A673 (cell line): ENCODE measurements around the gene DGKA. TPM values are rescaled to one million over a fixed set of nuclear protein-coding genes. Genes with fewer than 3 reads are reported as not detected.
A peak's percentile ranks its signal among the peaks of the same experiment; 100 is the strongest.

Experiments
- BruUV-seq: library from RNA; stranded (reverse); fragments of 400-500 nt; replicated peaks from 2 replicates; lab custom pipeline; 2021; lab: Mats Ljungman, UMichigan
- CTCF ChIA-PET: fragments of 300-600 bp; sonication (Branson Sonifier 250); formaldehyde crosslinking; loops from one replicate; lab custom pipeline; 2022; ENCODE audit warnings: antibody characterized with exemption; lab: Charles Lee
- POLR2A ChIA-PET: fragments of 300-600 bp; sonication (Branson Sonifier 250); formaldehyde crosslinking; loops from one replicate; lab custom pipeline; 2022; ENCODE audit warnings: antibody characterized with exemption; ENCODE audit not compliant: low non-redundant PET; lab: Charles Lee
- DNase-seq: peaks from one replicate; pipeline ENCODE4 v3.0.0-alpha.2; 2015; ENCODE audit warnings: low spot score
- H3K27ac ChIP-seq: fragments of 200-600 bp; sonication (generic); 2 replicates; pipeline ENCODE4 v1.5.1; 2016; ENCODE audit warnings: mixed run types, low read depth, mild to moderate bottlenecking, mixed read lengths, antibody characterized with exemption, low read length; ENCODE audit not compliant: poor library complexity, severe bottlenecking
- H3K27me3 ChIP-seq: fragments of 200-600 bp; sonication (generic); replicated peaks from 2 replicates; pipeline ENCODE4 v1.6.1; 2017; ENCODE audit warnings: mixed run types, low read depth, mild to moderate bottlenecking, mixed read lengths, antibody characterized with exemption, low read length; ENCODE audit not compliant: insufficient read depth, poor library complexity
- H3K36me3 ChIP-seq: fragments of 200-600 bp; sonication (generic); 2 replicates; pipeline ENCODE4 v1.6.1; 2016; ENCODE audit warnings: mixed run types, mild to moderate bottlenecking, mixed read lengths, antibody characterized with exemption, low read length; ENCODE audit not compliant: insufficient read depth, poor library complexity, severe bottlenecking
- H3K4me1 ChIP-seq: fragments of 200-600 bp; sonication (generic); 2 replicates; pipeline ENCODE4 v1.6.1; 2017; ENCODE audit warnings: mixed run types, mild to moderate bottlenecking, mixed read lengths, antibody characterized with exemption, low read length; ENCODE audit not compliant: insufficient read depth, poor library complexity, severe bottlenecking
- H3K4me3 ChIP-seq: fragments of 200-600 bp; sonication (generic); 2 replicates; pipeline ENCODE4 v1.5.1; 2016; ENCODE audit warnings: low read depth, mixed run types, mild to moderate bottlenecking, mixed read lengths, low read length; ENCODE audit not compliant: poor library complexity, severe bottlenecking
- H3K9me3 ChIP-seq: fragments of 200-600 bp; sonication (generic); 2 replicates; pipeline ENCODE4 v1.6.1; 2016; ENCODE audit warnings: mixed run types, low read depth, mild to moderate bottlenecking, mixed read lengths, antibody characterized with exemption, low read length; ENCODE audit not compliant: poor library complexity, severe bottlenecking
- EZH2 ChIP-seq: fragments of 200-600 bp; sonication (generic); IDR thresholded peaks from 2 replicates; pipeline ENCODE4 v1.6.1; 2017; ENCODE audit warnings: borderline replicate concordance, low read depth, mild to moderate bottlenecking, mixed read lengths, antibody characterized with exemption, low read length; ENCODE audit not compliant: poor library complexity, severe bottlenecking
- intact Hi-C: fragments of 100-400 bp; cut with micrococcal nuclease; formaldehyde crosslinking; loops from one replicate; pipeline ENCODE4 v1.10.0; 2022; ENCODE audit not compliant: unreplicated experiment
- total RNA-seq: library from RNA; stranded (reverse); gene quantifications from 2 replicates; pipeline ENCODE4 v1.2.3, GENCODE V29; 2021
- TF ChIP-seq, protein P1 (sequence below): fragments of 300-800, 200-600 bp; sonication (generic); conservative IDR thresholded peaks from 2 replicates; pipeline ENCODE4 v1.5.1; 2017; ENCODE audit warnings: low read depth, mild to moderate bottlenecking, antibody characterized with exemption, low read length, moderate library complexity, mixed read lengths

The DGKA gene
- total RNA-seq, 1 experiment from 2014 or later: 10.1 TPM

DNA sequence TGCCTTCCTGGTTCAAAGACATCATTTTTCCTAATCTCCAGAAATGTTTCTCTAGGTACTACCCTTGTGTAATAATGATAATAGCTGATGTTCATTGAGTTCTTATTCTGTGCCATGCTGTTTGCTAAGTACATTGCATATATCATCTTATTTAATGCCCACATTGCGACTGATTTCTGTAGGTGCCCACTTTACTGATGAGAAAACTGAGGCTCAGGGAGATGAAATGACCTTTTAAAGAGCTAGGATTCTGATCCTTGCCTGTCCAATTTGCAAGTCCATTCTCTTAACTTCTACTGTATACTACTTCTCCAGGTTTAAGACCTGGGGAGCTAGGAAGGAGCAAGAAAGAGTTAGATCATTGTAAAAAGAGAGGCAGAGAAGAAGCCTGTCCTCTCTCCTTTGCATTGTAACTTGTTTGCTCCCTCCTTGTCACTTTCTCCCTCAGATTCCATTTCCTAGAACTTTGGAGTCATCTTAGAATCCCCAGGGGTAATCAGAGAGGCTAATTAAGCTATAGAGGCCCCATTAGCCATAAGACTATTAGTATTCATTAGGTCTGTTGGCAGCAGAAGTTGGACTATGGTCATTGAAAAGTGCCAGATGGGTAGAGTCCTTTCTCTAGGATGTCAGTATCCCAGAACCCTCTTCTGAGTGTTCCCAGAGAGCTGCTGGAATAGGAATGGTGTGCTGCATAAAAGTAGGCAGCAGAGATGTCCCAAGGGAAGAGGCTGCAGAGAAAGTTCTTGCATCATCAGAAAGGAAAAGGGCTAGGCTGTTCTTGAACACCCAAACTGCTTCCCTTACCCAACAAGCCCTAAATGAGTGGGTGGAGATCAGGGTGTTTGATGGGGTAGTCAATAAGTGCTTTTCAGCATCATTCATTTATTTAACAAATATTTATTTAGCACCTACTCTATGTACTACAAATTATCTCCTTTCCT is 3.1 kb downstream of the DGKA start:
- H3K4me1 ChIP-seq: peaks cover 32% of the 10 kb centered on the region
- ChIA-PET CTCF (no interaction called here), POLR2A (no interaction called here)
- intact Hi-C loops: no loop called here
- no TSS peak for BruUV-seq
- TF ChIP-seq, protein P1, sequence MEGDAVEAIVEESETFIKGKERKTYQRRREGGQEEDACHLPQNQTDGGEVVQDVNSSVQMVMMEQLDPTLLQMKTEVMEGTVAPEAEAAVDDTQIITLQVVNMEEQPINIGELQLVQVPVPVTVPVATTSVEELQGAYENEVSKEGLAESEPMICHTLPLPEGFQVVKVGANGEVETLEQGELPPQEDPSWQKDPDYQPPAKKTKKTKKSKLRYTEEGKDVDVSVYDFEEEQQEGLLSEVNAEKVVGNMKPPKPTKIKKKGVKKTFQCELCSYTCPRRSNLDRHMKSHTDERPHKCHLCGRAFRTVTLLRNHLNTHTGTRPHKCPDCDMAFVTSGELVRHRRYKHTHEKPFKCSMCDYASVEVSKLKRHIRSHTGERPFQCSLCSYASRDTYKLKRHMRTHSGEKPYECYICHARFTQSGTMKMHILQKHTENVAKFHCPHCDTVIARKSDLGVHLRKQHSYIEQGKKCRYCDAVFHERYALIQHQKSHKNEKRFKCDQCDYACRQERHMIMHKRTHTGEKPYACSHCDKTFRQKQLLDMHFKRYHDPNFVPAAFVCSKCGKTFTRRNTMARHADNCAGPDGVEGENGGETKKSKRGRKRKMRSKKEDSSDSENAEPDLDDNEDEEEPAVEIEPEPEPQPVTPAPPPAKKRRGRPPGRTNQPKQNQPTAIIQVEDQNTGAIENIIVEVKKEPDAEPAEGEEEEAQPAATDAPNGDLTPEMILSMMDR: no peak
- no peak for TF ChIP-seq EZH2
- H3K9me3 ChIP-seq: no peaks in the 10 kb centered on the region
- H3K27me3 ChIP-seq: no peaks in the 10 kb centered on the region
- H3K4me3 ChIP-seq: no peak overlapping the region
- H3K36me3 ChIP-seq: no peaks in the 10 kb centered on the region
- DNase-seq: peak; percentile 50
- no peak overlapping the region for H3K27ac ChIP-seq

DNA sequence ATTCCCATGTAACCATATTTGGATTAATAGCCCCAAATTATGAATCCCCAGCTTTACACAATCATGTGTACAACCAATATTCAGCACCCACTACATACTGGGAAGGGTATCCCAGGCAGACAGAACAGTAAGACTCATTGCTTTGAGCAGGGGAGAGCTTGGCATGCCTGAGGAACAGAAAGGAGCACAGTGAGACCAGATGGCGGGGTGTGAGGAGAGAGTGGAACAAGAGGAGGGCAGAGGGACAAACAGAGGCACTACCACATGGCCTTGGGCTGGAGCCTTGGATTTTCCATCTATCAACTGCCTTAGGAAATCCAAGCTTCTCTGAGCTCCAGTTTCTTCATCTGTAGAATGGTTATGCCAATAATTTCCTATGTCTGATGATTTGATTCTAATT is 3.8 kb downstream of the DGKA start:
- H3K4me1 ChIP-seq: peaks cover 26% of the 10 kb centered on the region
- no peak overlapping the region for H3K4me3 ChIP-seq
- no TSS peak for BruUV-seq
- ChIA-PET CTCF (no interaction called here), POLR2A (no interaction called here)
- intact Hi-C loops: no loop called here
- H3K36me3 ChIP-seq: no peaks in the 10 kb centered on the region
- no peak overlapping the region for H3K27ac ChIP-seq
- no peaks in the 10 kb centered on the region for H3K27me3 ChIP-seq
- TF ChIP-seq, protein P1: no peak
- no peak for TF ChIP-seq EZH2
- no peaks in the 10 kb centered on the region for H3K9me3 ChIP-seq
- no peak for DNase-seq

DNA sequence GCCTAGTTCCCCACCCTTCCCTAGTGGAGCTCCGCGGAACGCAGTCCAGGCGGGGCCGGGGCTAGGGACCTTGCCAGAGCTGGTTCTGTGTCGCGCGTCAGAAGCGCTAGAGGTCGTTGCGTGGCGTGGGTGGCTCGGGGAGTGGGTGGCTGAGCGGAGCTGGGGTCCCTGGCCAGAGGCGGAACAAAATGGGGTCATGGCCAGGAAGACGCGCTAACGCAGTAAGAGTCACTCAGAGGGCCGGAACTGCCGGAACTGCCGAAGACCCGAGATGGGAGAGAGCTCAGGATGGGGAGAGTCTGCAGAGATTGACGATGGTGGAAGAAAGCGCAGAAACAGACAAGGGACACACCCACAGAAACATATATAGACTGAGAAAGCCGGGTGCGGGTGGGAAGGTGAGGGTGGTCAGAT is 4.8 kb downstream of the DGKA start:
- Histone ChIP-seq H3K27me3 (no peaks in the 10 kb centered on the region), H3K36me3 (no peaks in the 10 kb centered on the region), H3K9me3 (no peaks in the 10 kb centered on the region), H3K4me3 (no peak overlapping the region), H3K4me1 (peaks cover 26% of the 10 kb centered on the region), H3K27ac (no peak overlapping the region)
- intact Hi-C loops: no loop called here
- no peak for DNase-seq
- ChIA-PET POLR2A (no interaction called here), CTCF (no interaction called here)
- no TSS peak for BruUV-seq
- TF ChIP-seq, protein P1: no peak
- no peak for TF ChIP-seq EZH2
